Epithelial cell of proximal tubule (primary cell): ENCODE results near the gene SLC4A2. TPM values are rescaled to one million over a fixed set of nuclear protein-coding genes. Genes with fewer than 3 reads are reported as not detected.

Experiments used
- DNase-seq: peaks from one replicate; pipeline ENCODE4 v3.0.0-alpha.2; 2011; ENCODE audit warnings: low read depth
- H3K4me3 ChIP-seq: 2 replicates; pipeline ENCODE4 v1.5.1; 2011; ENCODE audit warnings: low read depth, mild to moderate bottlenecking, low read length
- total RNA-seq: library from RNA; depleted of rRNA; stranded (reverse); fragments of >200 nt; gene quantifications from 2 replicates; pipeline ENCODE4 v1.2.3, GENCODE V29; 2015
- TF ChIP-seq, protein P1 (sequence below): conservative IDR thresholded peaks from 2 replicates; pipeline ENCODE4 v1.5.1; 2012; ENCODE audit warnings: low read depth, mild to moderate bottlenecking, low read length

SLC4A2 gene
- total RNA-seq, 1 donor from 2014 or later = 115 TPM

DNA sequence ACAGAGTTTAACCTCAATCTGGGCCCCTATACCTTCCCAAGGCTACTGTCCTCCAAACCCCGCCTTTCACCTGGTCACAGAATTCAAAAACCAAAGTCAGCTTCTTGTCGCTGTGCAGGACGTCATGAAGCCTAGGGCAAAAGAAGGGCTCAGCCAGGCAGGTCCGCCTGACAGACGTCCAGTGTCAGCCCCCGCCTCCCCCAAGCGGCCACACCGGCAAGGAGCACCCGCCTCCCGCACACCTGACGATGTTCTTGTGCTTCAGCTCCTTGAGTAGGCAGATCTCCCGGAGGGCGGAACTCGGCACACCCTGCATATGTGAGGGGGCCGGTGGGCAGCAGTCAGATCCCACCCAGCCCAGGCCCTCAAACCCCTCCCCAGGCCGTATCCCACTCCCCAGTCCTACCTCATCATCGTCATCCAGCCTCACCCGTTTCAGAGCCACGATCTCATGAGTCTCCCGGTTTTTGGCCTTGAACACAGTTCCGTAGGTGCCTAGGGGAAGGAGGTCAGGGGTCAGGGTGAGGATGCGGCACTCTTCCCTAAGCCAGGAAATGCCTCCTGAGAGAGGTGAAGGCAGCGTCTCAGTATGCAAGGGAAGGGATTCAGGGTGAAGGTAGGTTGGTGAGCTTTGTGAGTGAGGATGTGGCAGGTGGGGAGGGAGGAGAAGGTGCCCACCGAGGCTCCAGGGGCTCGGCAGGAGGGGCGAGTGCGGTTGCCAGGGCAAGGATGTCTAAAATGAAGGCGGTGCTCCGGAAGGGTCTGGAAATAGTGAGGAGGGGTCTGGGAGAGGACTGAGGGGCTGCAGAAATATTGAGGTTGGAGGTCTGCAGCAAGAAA lies 2.5 kb upstream of the SLC4A2 start:
- no peak for DNase-seq
- H3K4me3 ChIP-seq = peak overlapping the region; percentile 71
- TF ChIP-seq, protein P1, sequence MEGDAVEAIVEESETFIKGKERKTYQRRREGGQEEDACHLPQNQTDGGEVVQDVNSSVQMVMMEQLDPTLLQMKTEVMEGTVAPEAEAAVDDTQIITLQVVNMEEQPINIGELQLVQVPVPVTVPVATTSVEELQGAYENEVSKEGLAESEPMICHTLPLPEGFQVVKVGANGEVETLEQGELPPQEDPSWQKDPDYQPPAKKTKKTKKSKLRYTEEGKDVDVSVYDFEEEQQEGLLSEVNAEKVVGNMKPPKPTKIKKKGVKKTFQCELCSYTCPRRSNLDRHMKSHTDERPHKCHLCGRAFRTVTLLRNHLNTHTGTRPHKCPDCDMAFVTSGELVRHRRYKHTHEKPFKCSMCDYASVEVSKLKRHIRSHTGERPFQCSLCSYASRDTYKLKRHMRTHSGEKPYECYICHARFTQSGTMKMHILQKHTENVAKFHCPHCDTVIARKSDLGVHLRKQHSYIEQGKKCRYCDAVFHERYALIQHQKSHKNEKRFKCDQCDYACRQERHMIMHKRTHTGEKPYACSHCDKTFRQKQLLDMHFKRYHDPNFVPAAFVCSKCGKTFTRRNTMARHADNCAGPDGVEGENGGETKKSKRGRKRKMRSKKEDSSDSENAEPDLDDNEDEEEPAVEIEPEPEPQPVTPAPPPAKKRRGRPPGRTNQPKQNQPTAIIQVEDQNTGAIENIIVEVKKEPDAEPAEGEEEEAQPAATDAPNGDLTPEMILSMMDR = no peak

GRCh38 chr7:151057506-151057988 lies 1.8 kb upstream of the SLC4A2 start, which contains the start of gene CDK5:
Gene CDK5 (minus strand): TSS chr7:151057897. CDS start chr7:151057848, 49 bp downstream.
- H3K4me3 ChIP-seq = peak within 1 kb of the TSS; percentile 71
- TF ChIP-seq, protein P1 = no peak
- no peak for DNase-seq

DNA sequence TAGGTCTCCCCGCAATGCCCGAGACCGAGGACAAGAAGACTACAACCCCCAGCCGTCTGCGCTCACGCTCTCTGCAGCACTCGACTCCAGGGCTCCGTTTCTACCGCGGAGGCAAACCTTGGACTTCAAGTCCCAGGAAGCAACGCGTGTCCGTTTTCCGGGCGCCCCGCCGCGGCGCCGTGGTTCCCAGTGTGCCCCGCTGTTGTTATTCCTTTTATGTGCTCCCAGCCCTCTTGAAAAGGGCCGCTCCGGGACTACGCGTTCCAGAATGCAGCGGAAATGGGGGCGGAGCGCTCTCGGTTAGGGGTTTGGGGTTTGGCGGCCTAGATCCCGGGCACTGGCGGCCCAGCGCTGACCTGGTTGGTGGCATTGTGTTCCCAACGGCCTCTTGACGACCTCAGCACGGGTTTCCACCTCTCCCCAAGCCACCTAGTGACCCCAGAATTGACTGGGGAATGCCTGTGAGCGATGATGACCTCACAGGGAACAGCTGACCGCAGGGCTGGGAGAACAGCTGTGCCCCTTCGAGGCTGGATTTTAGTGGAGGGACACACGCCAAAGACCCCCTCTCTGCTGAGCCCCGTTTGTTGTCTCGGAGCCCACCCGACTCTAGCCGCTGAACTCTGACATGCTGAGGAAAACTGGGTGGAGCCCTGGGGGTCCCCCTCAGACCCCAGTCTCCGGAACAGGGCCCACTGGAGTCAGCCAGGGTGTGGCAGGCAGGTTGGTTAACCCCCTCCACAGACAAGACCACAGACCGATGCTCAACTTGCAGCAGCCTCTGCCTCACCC lies 1.2 kb upstream of the SLC4A2 start:
- DNase-seq = peak; percentile 95
- TF ChIP-seq, protein P1 = no peak
- H3K4me3 ChIP-seq = peak overlapping the region; percentile 71

- TF ChIP-seq, protein P1 = no peak
- DNase-seq = no peak
- H3K4me3 ChIP-seq = peak overlapping the region; percentile 71
Observed at GRCh38 chr7:151058781-151059366, 515 bp upstream of the SLC4A2 start.

DNA sequence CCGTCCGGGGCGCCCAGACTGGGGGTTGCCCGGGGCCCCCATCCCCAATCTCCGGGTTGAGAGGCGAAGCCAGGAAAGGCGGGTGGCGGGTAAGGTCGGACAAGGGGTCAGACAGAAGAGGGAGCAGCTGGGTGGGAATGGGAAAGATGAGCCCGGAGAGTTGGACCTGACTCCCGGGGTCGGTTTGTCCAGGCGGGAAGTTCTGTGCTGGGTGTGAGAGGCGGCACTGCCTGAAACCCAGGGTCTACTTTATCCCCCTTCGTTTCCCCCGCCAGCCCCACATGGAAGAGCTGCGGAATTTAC lies 675 bp downstream of the SLC4A2 start:
- TF ChIP-seq, protein P1 = no peak
- no peak for DNase-seq
- H3K4me3 ChIP-seq = peak overlapping the region; percentile 71

DNA sequence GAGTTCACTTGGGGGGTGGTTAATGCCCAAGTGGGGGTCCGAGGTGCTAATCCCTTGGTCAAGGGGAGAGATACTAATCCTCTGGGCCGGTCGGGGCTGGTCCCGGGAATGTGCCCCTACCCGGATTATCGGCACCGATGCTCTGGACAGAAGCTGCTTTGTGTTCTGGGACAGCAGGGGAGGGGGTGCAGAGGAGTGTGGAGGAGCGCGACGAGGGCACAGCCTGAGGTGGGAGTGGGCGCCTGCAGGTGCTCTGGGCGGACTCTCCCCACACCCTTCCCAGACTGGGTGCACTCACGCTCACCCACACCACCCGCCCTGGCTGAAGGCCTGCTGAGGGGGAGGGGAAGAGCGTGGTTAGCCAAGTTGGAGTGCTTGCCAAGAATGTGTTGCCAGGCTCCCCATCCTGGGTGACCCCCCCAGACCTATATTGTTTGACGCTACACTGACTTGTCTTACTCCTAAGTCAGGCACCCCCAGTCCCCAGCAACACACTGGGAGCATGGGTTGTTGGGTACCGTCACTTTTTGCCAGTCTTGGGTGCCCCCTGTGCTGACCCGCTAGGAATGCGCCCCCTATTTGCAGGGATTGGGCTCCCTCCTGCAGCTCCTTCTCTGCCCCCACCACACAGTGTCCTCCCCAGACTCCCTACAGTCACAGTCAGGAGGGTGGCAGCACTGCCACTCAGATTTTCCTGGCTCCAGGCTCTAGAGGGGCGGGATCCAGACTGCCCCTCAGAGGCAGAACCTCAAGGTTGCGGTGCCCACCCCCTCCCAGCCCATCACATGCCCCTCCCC lies 1.2 kb downstream of the SLC4A2 start:
- H3K4me3 ChIP-seq = peak overlapping the region; percentile 71
- no peak for DNase-seq
- TF ChIP-seq, protein P1 = peak; percentile 39
